Epithelial cell of proximal tubule (primary cell): Measurements from ENCODE around the gene PHF2. TPM values are rescaled to one million over a fixed set of nuclear protein-coding genes. Genes with fewer than 3 reads are reported as not detected.

ENCODE experiments used
- DNase-seq: peaks from one replicate; pipeline ENCODE4 v3.0.0-alpha.2; 2011; ENCODE audit warnings: low read depth
- H3K4me3 ChIP-seq: 2 replicates; pipeline ENCODE4 v1.5.1; 2011; ENCODE audit warnings: low read depth, mild to moderate bottlenecking, low read length
- total RNA-seq: library from RNA; depleted of rRNA; stranded (reverse); fragments of >200 nt; gene quantifications from 2 replicates; pipeline ENCODE4 v1.2.3, GENCODE V29; 2015
- TF ChIP-seq, protein P1 (sequence below): conservative IDR thresholded peaks from 2 replicates; pipeline ENCODE4 v1.5.1; 2012; ENCODE audit warnings: low read depth, mild to moderate bottlenecking, low read length

PHF2 gene
- total RNA-seq, 1 donor from 2014 or later: 11.4 TPM

DNA sequence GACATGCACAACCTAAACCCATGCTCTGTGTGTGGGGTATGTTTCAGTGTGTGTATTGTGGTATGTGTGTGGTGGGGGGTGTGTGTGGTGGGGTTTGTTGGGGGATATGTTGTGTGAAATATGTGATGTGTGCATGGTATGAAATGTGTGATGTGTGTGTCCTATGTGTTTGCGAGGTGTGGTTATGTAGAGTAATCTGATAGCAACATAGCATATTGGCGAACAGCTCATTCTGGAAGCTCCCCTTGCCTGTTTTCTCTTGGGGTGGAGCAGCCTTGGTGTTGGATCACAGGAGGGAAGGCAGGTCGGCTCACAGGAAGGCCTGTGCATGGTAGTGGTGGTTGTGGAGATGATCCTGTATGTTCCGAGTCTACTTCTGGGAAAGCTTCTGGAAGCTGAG lies 35.4 kb upstream of the PHF2 start:
- TF ChIP-seq, protein P1, sequence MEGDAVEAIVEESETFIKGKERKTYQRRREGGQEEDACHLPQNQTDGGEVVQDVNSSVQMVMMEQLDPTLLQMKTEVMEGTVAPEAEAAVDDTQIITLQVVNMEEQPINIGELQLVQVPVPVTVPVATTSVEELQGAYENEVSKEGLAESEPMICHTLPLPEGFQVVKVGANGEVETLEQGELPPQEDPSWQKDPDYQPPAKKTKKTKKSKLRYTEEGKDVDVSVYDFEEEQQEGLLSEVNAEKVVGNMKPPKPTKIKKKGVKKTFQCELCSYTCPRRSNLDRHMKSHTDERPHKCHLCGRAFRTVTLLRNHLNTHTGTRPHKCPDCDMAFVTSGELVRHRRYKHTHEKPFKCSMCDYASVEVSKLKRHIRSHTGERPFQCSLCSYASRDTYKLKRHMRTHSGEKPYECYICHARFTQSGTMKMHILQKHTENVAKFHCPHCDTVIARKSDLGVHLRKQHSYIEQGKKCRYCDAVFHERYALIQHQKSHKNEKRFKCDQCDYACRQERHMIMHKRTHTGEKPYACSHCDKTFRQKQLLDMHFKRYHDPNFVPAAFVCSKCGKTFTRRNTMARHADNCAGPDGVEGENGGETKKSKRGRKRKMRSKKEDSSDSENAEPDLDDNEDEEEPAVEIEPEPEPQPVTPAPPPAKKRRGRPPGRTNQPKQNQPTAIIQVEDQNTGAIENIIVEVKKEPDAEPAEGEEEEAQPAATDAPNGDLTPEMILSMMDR: no peak
- no peak for DNase-seq
- no peak overlapping the region for H3K4me3 ChIP-seq

DNA sequence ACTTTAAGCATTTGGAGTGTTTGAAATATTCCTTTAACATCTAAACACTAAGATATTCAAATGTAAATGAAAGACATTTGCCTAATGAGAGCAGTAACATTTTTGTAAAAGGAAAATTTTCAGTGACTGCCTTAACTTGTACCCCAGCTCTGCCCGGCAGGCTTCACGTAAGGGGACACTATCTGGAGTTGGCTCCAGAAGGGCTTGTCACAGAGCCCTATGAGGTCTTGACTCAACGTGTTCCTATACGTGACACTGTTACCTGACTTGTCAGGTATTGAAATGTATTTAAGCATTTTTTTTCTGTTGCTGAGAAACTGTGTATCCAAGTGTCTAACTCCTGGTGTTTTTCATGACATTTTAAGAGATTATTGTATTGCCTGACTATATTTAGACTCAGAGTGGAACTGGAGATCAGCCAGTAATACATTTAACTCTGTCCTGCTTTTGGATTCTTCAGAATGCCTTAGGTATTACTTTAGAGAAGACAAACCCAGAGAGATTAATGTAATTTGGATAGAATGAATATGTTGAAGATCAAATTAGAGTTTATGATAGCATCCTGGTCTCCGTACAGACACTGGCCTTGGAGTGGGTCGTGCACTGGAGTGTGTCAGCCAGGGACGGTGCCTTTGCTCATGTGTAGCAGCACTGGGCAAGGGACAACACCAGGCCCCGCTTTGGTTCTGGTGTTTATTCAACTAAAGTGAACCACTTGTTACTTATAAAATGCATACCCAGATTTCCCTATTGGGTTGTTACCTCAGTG lies 34.6 kb upstream of the PHF2 start:
- H3K4me3 ChIP-seq: no peak overlapping the region
- DNase-seq: no peak
- TF ChIP-seq, protein P1: no peak

DNA sequence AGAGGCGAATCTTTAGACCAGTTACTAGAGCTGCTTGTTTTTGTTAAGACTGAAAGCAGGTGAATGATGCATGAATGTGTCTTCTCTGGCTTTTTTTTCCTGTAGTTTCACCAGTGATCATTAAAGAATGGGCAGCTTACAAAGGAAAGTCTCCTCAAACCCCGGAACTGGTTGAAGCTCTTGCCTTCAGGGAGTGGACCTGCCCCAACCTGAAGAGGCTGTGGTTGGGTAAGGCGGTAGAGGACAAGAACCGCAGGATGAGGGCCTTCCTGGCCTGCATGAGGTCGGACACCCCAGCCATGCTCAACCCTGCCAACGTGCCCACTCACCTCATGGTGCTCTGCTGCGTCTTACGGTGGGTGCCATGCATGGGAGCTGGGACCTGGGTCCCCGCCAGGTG lies 33.3 kb upstream of the PHF2 start:
- TF ChIP-seq, protein P1: no peak
- no peak for DNase-seq
- H3K4me3 ChIP-seq: no peak overlapping the region

DNA sequence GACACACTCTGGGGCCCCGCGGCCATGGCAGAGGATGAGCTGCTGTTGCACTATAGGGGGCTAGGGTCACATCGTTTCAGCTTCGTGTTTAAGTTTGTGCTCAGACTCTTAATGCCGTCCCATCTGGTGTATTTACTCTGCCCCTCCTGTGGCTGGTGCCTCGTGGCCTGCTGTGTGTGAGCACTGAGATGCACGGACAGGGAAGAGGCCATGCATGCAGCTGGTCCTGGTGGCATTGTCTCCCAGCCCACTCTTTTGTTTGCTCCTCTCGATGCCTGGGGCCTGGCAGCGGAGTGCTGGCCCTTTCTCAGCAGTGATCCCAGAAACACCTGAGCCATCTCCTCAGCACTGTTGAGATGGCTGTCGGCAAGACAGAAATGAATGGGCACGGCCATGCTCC lies 30.0 kb upstream of the PHF2 start:
- TF ChIP-seq, protein P1: no peak
- H3K4me3 ChIP-seq: no peak overlapping the region
- no peak for DNase-seq

DNA sequence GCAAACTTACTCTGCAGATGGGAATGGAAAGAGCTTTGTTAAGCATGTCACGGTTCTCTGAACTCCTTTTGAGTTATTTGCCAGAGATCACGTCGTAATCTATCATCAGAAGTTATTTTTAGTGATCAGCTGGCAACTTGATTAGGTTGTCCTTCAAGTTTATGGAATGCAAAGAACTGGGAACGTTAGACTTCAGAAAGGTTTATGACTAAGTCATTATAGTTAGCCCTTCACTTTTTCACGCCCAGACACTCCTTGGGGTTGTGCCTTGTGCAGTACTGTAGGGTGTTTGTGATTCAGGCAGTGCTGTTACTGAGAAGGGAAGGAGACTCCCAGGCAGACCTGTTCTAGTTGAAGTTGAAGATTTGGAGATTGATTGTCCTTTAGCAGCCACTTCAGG lies 26.8 kb upstream of the PHF2 start:
- TF ChIP-seq, protein P1: no peak
- no peak overlapping the region for H3K4me3 ChIP-seq
- no peak for DNase-seq

DNA sequence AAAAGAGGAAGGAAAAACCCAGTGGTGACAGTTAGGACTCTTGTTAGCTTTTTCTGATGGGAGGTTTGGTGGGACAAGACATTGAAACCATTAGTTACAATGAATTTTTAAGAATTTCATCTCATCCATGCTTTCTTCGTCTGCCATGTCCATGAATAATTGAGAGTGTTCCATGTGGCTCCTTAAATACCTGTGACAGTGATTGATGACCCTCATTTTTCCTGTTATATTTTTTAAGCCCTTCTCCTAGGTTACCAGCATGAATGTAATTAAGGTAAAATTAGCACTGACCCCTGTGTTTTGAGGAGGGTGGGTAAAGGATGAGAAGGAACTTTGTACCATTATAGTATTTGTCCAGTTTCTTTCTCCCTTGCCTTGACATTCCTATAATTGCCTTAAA lies 23.5 kb upstream of the PHF2 start:
- TF ChIP-seq, protein P1: no peak

DNA sequence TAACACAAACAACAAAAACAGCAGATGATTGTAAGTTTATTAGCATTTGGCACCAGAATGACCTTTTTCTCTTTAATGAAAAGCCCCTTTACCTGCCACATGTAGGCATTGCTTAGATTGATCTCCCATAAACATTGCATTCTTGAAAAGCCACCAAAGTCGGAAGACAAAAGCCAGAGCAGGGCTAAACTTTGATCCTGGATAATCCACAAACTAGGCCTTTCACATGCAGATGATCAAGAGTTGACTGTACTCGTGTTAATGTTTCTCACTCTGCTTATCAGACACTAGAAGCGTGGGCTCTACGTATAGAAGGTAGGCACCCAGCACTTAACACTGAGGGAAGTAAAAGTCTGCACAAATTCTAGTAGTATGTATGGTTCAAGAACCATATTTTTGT lies 21.0 kb upstream of the PHF2 start:
- TF ChIP-seq, protein P1: no peak
- DNase-seq: no peak
- H3K4me3 ChIP-seq: no peak overlapping the region

More for the DNA sequence above, 23.5 kb upstream of the PHF2 start:
- no peak overlapping the region for H3K4me3 ChIP-seq
- DNase-seq: no peak
